Measurements from ENCODE around the gene ADAM8.

Gene ADAM8

GRCh38 chr10:133216776-133217175, 59.9 kb downstream of the ADAM8 start:
- DNase-seq (ENCODE audit: low read depth), result no peak
- no peak overlapping the region for H3K4me3 ChIP-seq (ENCODE audit: low read length)
- no peak for TF ChIP-seq CTCF (conservative IDR thresholded peaks at IDR 0.05; ENCODE audit: low read depth, low read length)

- H3K4me3 ChIP-seq (ENCODE audit: low read length), result no peak overlapping the region
- no peak for TF ChIP-seq CTCF (conservative IDR thresholded peaks at IDR 0.05; ENCODE audit: low read depth, low read length)
- DNase-seq (ENCODE audit: low read depth), result no peak
Observed at GRCh38 chr10:133215586-133215985, 61.1 kb downstream of the ADAM8 start.

GRCh38 chr10:133214468-133215410, 61.9 kb downstream of the ADAM8 start:
- no peak for DNase-seq (ENCODE audit: low read depth)
- TF ChIP-seq CTCF (conservative IDR thresholded peaks at IDR 0.05; ENCODE audit: low read depth, low read length), result no peak

GRCh38 chr10:133213641-133214467, 62.8 kb downstream of the ADAM8 start:
- DNase-seq (ENCODE audit: low read depth), result no peak
- H3K4me3 ChIP-seq (ENCODE audit: low read length), result no peak overlapping the region
- no peak for TF ChIP-seq CTCF (conservative IDR thresholded peaks at IDR 0.05; ENCODE audit: low read depth, low read length)

More at GRCh38 chr10:133214468-133215410, 61.9 kb downstream of the ADAM8 start:
- no peak overlapping the region for H3K4me3 ChIP-seq (ENCODE audit: low read length)

- TF ChIP-seq CTCF (conservative IDR thresholded peaks at IDR 0.05; ENCODE audit: low read depth, low read length), result no peak
- DNase-seq (ENCODE audit: low read depth), result no peak
- no peak overlapping the region for H3K4me3 ChIP-seq (ENCODE audit: low read length)
Observed at GRCh38 chr10:133212853-133213494, 63.7 kb downstream of the ADAM8 start.
